Measurements from ENCODE around the gene KAZN.

DNA sequence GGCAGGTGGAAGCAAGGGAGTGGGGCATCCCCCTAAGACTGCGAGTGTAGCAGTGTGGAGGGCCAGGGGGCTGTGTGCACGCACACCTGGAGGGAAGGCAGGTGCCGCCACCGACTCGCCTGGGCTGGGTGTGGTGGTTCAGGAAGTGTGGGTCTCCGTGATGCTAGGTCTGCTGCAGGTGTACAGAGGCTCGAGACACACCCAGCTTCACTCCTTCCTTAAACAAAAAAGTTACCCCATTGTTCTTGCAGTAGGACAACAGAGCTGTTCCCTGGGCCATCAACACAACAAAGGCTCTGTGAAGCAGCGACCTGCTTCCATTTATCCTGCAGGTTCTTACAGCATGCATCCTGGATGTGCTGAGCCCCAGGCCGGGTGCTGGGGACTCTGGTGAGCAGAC, 454.7 kb downstream of the KAZN start:
- TF ChIP-seq, protein P1, sequence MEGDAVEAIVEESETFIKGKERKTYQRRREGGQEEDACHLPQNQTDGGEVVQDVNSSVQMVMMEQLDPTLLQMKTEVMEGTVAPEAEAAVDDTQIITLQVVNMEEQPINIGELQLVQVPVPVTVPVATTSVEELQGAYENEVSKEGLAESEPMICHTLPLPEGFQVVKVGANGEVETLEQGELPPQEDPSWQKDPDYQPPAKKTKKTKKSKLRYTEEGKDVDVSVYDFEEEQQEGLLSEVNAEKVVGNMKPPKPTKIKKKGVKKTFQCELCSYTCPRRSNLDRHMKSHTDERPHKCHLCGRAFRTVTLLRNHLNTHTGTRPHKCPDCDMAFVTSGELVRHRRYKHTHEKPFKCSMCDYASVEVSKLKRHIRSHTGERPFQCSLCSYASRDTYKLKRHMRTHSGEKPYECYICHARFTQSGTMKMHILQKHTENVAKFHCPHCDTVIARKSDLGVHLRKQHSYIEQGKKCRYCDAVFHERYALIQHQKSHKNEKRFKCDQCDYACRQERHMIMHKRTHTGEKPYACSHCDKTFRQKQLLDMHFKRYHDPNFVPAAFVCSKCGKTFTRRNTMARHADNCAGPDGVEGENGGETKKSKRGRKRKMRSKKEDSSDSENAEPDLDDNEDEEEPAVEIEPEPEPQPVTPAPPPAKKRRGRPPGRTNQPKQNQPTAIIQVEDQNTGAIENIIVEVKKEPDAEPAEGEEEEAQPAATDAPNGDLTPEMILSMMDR (IDR thresholded peaks at IDR 0.05; ENCODE audit: low read length): no peak
- no peak for TF ChIP-seq EZH2 (optimal IDR thresholded peaks at IDR 0.05; ENCODE audit: low read depth, low read length)

All from MM.1S (cell line).